ENCODE data around the gene ZNF398. TPM values are rescaled to one million over a fixed set of nuclear protein-coding genes. Genes with fewer than 3 reads are reported as not detected.
"Not testable (repeated sequence)": the region's sequence is repeated elsewhere in the genome, so short reads cannot be mapped to it uniquely, and the experiment has no call there.

The ZNF398 gene
- total and polyA plus RNA-seq, 2 of the 13 experiments (the other 11 are each of a cell fraction or from before 2014, with no cell fraction given) = 3.0 to 8.9 TPM

- Histone ChIP-seq H4K20me1 (ENCODE audit: insufficient read depth, low read length) (no peaks in the 10 kb centered on the region), H3K27ac (ENCODE audit: extremely low read length, insufficient read depth, low read length) (no peak overlapping the region), H3K9me3 (ENCODE audit: low read length) (no peaks in the 10 kb centered on the region), H3K36me3 (replicated peaks in 1 of 2; ENCODE audit: control insufficient read depth in 1 of 2, insufficient read depth in 2 of 2, low read length in 2 of 2) (0 out of 5 replicates have a peak, but pooled peaks cover 0 to 2% of the 10 kb centered on the region in 2 experiments), H3K9ac (ENCODE audit: insufficient read depth, low read depth, low read length) (no peak overlapping the region), H3K4me2 (ENCODE audit: low read depth, low read length) (no peak overlapping the region), H3K4me3 (replicated peaks in 1 of 3; ENCODE audit: insufficient read depth in 1 of 3, low read depth in 2 of 3, low read length in 3 of 3) (no peak overlapping the region), H2AFZ (ENCODE audit: low read length) (no peak overlapping the region), H3K27me3 (ENCODE audit: control insufficient read depth in 1 of 2, insufficient read depth in 2 of 2, low read length in 2 of 2) (no peaks in the 10 kb centered on the region), H3K79me2 (ENCODE audit: insufficient read depth, low read length) (no peaks in the 10 kb centered on the region), H3K4me1 (ENCODE audit: insufficient read depth, low read length) (peaks cover 10% of the 10 kb centered on the region; the same call in 1 of the 2 replicates)
- in situ Hi-C loops (cut with HindIII; ENCODE audit: extremely low pct_ligation_motif_present, low pct_unique_long_range_greater_than_20kb) = no loop called here
- TF ChIP-seq ZNF329 (CRISPR knock-in tag; IDR thresholded peaks at IDR 0.05; ENCODE audit: low read depth) = no peak
- TF ChIP-seq, protein P1, sequence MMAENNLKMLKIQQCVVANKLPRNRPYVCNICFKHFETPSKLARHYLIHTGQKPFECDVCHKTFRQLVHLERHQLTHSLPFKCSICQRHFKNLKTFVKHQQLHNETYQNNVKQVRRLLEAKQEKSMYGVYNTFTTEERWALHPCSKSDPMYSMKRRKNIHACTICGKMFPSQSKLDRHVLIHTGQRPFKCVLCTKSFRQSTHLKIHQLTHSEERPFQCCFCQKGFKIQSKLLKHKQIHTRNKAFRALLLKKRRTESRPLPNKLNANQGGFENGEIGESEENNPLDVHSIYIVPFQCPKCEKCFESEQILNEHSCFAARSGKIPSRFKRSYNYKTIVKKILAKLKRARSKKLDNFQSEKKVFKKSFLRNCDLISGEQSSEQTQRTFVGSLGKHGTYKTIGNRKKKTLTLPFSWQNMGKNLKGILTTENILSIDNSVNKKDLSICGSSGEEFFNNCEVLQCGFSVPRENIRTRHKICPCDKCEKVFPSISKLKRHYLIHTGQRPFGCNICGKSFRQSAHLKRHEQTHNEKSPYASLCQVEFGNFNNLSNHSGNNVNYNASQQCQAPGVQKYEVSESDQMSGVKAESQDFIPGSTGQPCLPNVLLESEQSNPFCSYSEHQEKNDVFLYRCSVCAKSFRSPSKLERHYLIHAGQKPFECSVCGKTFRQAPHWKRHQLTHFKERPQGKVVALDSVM (CRISPR knock-in tag; IDR thresholded peaks at IDR 0.05) = no peak
- no peak for TF ChIP-seq ZNF878 (CRISPR knock-in tag; IDR thresholded peaks at IDR 0.05)
- TF ChIP-seq JDP2 (CRISPR knock-in tag; IDR thresholded peaks at IDR 0.05; ENCODE audit: borderline replicate concordance) = no peak
- no peak for TF ChIP-seq FOXO1 (CRISPR knock-in tag; IDR thresholded peaks at IDR 0.05)
- no peak for TF ChIP-seq TBX2 (CRISPR knock-in tag; IDR thresholded peaks at IDR 0.05; ENCODE audit: borderline replicate concordance)
- no peak for TF ChIP-seq ZNF10 (CRISPR knock-in tag; IDR thresholded peaks at IDR 0.05; ENCODE audit: borderline replicate concordance, low read depth)
- TF ChIP-seq FLYWCH1 (CRISPR knock-in tag; IDR thresholded peaks at IDR 0.05) = no peak
- FAIRE-seq (no peak), ATAC-seq (no peak), DNase-seq (ENCODE audit: low spot score) (no peak)
- BruUV-seq (replicated peaks) = no TSS peak
- WGBS (ENCODE audit: low lambda C conversion rate) = 92% methylated on average over 4 of the region's 4 CpGs
- intact Hi-C loops (cut with micrococcal nuclease; ENCODE audit: unreplicated experiment) = no loop called here
- ChIA-PET CTCF (ENCODE audit: low intra/inter-chr PET ratio, low total read pairs) (no interaction called here), POLR2A (no interaction called here)
These were observed 5.4 kb upstream of the ZNF398 start for GRCh38 chr7:149141893-149142292.

DNA sequence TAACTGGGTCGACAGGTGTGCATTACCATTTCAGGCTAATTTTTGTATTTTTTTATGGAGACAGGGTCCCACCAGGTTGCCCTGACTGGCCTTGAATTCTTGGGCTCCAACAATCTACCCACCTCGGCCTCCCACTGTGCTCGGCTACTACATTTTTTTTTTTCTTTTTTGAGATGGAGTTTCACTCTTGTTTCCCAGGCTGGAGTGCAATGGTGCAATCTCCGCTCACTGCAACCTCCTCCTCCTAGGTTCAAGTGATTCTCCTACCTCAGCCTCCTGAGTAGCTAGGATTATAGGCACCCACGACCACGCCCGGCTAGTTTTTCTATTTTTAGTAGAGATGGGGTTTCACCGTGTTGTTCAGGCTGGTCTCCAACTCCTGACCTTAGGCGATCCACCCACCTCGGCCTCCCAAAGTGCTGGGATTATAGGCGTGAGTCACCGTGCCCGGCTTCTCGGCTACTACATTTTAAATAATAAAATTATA, 2.8 kb upstream of the ZNF398 start:
- ATAC-seq; H3K27ac ChIP-seq (ENCODE audit: extremely low read length, insufficient read depth, low read length); POLR2A ChIA-PET; FAIRE-seq; H3K9ac ChIP-seq (ENCODE audit: insufficient read depth, low read depth, low read length); intact Hi-C loops (cut with micrococcal nuclease; ENCODE audit: unreplicated experiment); H2AFZ ChIP-seq (ENCODE audit: low read length); H3K36me3 ChIP-seq (replicated peaks in 1 of 2; ENCODE audit: control insufficient read depth in 1 of 2, insufficient read depth in 2 of 2, low read length in 2 of 2); in situ Hi-C loops (cut with HindIII; ENCODE audit: extremely low pct_ligation_motif_present, low pct_unique_long_range_greater_than_20kb); H3K9me3 ChIP-seq (ENCODE audit: low read length); H4K20me1 ChIP-seq (ENCODE audit: insufficient read depth, low read length); BruUV-seq (replicated peaks); H3K4me3 ChIP-seq (replicated peaks in 1 of 3; ENCODE audit: insufficient read depth in 1 of 3, low read depth in 2 of 3, low read length in 3 of 3); H3K27me3 ChIP-seq (ENCODE audit: control insufficient read depth in 1 of 2, insufficient read depth in 2 of 2, low read length in 2 of 2); H3K4me2 ChIP-seq (ENCODE audit: low read depth, low read length); DNase-seq (ENCODE audit: low spot score); CTCF ChIA-PET (ENCODE audit: low intra/inter-chr PET ratio, low total read pairs): not testable (repeated sequence)
- Histone ChIP-seq H3K4me1 (ENCODE audit: insufficient read depth, low read length) (peaks cover 14% of the 10 kb centered on the region; the same call in 1 of the 2 replicates), H3K79me2 (ENCODE audit: insufficient read depth, low read length) (peaks cover 12% of the 10 kb centered on the region)
- 96% methylated on average over 14 of the region's 14 CpGs for WGBS (ENCODE audit: low lambda C conversion rate)
